CD4-positive, alpha-beta T cell treated with Interferon alpha-2 for 1 hour (primary cell): ENCODE results near the gene RPL22.

Source experiments
- DNase-seq, 2 donors: peaks; one replicate each; pipeline ENCODE4 v3.0.0-alpha.2; 2020 to 2022

Gene RPL22

GRCh38 chr1:6200188-6200809 lies 904 bp upstream of the RPL22 start:
- DNase-seq = no peak

GRCh38 chr1:6198646-6199297 lies 623 bp downstream of the RPL22 start:
- no peak for DNase-seq

- DNase-seq = no peak
These were observed 1.5 kb downstream of the RPL22 start for GRCh38 chr1:6197746-6198427.

- DNase-seq = no peak
These were observed 7.4 kb downstream of the RPL22 start for GRCh38 chr1:6191968-6192367.

- DNase-seq = no peak
These were observed 10.9 kb downstream of the RPL22 start for GRCh38 chr1:6188466-6188865.

- DNase-seq = peak in 1 of 2 donors; percentile 44
These were observed 13.6 kb downstream of the RPL22 start for GRCh38 chr1:6185635-6186382.

- DNase-seq = no peak
These were observed 14.2 kb downstream of the RPL22 start for GRCh38 chr1:6185151-6185550.

- DNase-seq = no peak
These were observed 15.2 kb downstream of the RPL22 start for GRCh38 chr1:6184083-6184783.

- no peak for DNase-seq
These were observed 15.8 kb downstream of the RPL22 start for GRCh38 chr1:6183520-6183989.

- DNase-seq = no peak
These were observed 18.0 kb downstream of the RPL22 start for GRCh38 chr1:6181347-6181770.

GRCh38 chr1:6180707-6181311 lies 18.6 kb downstream of the RPL22 start:
- DNase-seq = no peak

GRCh38 chr1:6180268-6180706 lies 19.1 kb downstream of the RPL22 start, which contains the start of gene CHD5:
CHD5 (minus strand) TSS chr1:6180321; CDS start chr1:6180023, 298 bp downstream.
- peak in 1 of 2 donors; percentile 11 for DNase-seq

- DNase-seq = no peak
These were observed 19.7 kb downstream of the RPL22 start for GRCh38 chr1:6179564-6180175.

- no peak for DNase-seq
These were observed 20.4 kb downstream of the RPL22 start for GRCh38 chr1:6178751-6179563.

- DNase-seq = no peak
These were observed 21.6 kb downstream of the RPL22 start for GRCh38 chr1:6177681-6178380.

- DNase-seq = no peak
These were observed 22.6 kb downstream of the RPL22 start for GRCh38 chr1:6176779-6177178.

GRCh38 chr1:6175411-6175828 lies 24.0 kb downstream of the RPL22 start:
- no peak for DNase-seq

- DNase-seq = no peak
These were observed 24.6 kb downstream of the RPL22 start for GRCh38 chr1:6174621-6175410.

GRCh38 chr1:6172549-6172948 lies 26.8 kb downstream of the RPL22 start:
- no peak for DNase-seq
